Stimulated activated CD4-positive, alpha-beta T cell treated with anti-CD3 and anti-CD28 coated beads, Interleukin-4, amount 100 ng/mL, for 24 hours (primary cell): Measurements from ENCODE around the gene ADGRG3.
"Not testable (repeated sequence)": the region's sequence is repeated elsewhere in the genome, so short reads cannot be mapped to it uniquely, and the experiment has no call there.

Source experiments
- DNase-seq: peaks from one replicate; pipeline ENCODE4 v3.0.0-alpha.2; 2020

Gene ADGRG3

GRCh38 chr16:57722210-57722499, 54.0 kb downstream of the ADGRG3 start:
- DNase-seq = no peak

- DNase-seq = no peak
These were observed 54.5 kb downstream of the ADGRG3 start for GRCh38 chr16:57722651-57723050.

DNA sequence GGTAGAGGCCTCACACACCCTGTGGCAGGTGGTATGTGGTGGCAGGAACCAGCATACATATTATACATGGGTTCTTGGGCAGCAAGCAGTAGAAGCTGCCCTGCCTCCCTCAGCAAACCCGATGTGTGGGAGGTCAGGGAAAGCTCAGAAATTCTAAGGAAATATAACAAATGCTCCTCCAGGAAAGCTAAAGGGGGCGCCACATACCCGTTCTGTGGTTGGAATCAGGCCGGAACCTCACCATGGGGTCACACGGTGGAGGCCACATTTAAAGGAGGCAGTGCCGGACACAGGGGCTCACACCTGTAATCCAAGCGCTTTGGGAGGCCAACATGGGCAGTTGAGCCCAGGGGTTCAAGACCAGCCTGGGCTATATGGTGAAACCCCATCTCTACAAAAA, 55.1 kb downstream of the ADGRG3 start:
- no peak for DNase-seq

DNA sequence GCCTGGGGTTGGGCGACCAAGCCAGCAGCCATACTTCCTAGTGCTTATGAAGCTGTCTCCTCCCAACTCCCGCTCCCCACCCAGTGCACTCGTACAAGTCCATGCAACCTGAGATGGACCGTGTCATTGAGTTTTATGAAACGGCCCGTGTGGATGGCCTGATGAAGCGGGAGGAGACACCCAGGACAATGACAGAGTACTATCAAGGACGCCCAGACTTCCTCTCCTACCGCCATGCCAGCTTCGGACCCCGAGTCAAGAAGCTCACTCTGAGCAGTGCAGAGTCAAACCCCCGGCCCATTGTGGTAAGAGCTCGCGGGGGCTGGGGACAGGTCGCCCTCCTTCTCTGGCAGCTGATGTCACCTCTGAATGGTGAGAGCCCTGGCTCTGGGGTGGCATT, 56.4 kb downstream of the ADGRG3 start:
- DNase-seq = no peak

- DNase-seq = no peak
These were observed 57.0 kb downstream of the ADGRG3 start for GRCh38 chr16:57725151-57725550.

GRCh38 chr16:57725554-57725953, 57.4 kb downstream of the ADGRG3 start:
- no peak for DNase-seq

DNA sequence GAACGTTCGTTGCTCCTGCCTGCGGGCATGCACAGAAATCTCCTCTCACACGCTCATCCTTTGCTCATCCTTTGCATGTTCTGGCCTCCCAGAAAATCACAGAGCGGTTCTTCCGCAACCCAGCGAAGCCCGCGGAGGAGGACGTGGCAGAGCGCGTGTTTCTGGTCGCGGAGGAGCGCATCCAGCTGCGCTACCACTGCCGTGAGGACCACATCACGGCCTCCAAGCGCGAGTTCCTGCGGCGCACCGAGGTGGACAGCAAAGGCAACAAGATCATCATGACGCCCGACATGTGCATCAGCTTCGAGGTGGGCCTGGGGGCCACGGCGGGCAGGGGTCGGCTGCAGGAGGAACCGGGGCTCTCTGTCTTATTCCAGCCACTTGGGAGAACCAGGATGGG, 57.9 kb downstream of the ADGRG3 start:
- DNase-seq = no peak

GRCh38 chr16:57726433-57726947, 58.4 kb downstream of the ADGRG3 start:
- no peak for DNase-seq

- DNase-seq = no peak
These were observed 59.5 kb downstream of the ADGRG3 start for GRCh38 chr16:57727610-57728009.

DNA sequence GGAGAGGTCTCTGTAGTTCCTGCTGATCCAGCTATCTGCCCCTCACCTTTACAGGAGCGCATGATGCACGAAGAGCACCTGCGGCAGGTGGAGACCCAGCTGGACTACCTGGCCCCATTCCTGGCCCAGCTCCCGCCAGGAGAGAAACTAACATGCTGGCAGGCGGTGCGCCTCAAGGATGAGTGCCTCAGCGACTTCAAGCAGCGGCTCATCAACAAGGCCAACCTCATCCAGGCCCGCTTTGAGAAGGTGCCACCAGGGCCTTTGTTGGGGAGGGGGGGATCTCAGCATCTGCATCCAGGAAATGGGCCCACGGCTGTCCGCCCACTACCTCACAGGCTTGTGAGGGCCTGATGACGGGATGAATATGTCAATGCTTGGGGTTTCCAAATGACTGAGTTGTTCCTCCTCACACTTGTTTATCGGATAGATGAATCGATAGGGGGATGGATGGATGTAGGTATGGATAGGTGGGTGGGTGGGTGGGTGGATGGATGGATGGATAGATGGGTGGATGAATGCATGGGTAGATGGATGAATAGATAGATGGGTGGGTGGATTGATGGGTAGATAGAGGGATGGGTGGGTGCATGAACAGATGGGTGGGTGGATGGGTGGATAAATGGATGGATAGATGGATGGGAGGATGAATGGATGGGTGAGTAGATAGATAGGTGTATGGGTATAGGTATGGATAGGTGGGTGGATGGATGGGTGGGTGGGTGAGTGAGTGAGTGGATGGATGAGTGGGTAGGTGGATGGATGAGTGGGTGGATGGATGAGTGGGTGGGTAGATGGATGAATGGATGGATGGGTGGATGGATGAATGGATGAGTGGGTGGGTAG, 60.5 kb downstream of the ADGRG3 start:
- no peak for DNase-seq

GRCh38 chr16:57729182-57729484, 61.0 kb downstream of the ADGRG3 start:
- DNase-seq = no peak

DNA sequence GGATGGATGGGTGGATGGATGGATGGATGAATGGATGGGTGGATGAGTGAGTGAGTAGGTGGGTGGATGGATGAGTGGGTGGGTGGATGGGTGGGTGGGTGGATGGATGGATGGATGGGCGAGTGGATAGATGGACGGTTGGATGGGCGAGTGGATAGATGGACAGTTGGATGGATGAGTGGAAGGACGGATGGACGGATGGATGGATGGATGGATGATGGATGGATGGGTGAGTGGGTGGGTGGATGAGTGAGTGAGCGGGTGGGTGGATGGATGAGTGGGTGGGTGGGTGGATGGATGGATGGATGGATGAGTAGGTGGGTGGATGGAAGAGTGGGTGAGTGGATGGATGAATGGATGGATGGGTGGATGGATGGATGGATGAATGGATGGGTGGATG, 61.7 kb downstream of the ADGRG3 start:
- DNase-seq = not testable (repeated sequence)

GRCh38 chr16:57730771-57731730, 62.9 kb downstream of the ADGRG3 start:
- DNase-seq = no peak

DNA sequence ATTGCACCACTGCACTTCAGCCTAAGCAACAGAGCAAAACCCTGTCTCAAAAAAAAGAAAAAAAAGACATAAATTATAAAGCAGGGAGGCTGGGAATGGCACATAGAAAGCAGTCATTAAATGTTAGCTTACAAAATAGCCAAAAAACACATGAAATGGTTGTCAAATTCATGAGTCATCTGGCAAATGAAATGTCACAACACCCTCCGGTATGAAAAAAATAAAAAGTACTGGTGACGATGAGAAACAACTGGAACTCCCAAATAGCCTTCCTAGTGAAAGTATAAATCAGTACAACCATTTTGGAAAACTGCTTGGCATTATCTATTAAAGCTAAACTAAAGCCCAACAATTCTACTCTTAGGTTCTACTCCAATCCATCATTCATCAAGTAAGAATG, 63.9 kb downstream of the ADGRG3 start:
- no peak for DNase-seq

GRCh38 chr16:57732714-57733113, 64.6 kb downstream of the ADGRG3 start:
- no peak for DNase-seq

GRCh38 chr16:57734308-57734924, 66.3 kb downstream of the ADGRG3 start:
- DNase-seq = no peak

- DNase-seq = peak; percentile 99
These were observed 67.0 kb downstream of the ADGRG3 start for GRCh38 chr16:57734925-57735754.

DNA sequence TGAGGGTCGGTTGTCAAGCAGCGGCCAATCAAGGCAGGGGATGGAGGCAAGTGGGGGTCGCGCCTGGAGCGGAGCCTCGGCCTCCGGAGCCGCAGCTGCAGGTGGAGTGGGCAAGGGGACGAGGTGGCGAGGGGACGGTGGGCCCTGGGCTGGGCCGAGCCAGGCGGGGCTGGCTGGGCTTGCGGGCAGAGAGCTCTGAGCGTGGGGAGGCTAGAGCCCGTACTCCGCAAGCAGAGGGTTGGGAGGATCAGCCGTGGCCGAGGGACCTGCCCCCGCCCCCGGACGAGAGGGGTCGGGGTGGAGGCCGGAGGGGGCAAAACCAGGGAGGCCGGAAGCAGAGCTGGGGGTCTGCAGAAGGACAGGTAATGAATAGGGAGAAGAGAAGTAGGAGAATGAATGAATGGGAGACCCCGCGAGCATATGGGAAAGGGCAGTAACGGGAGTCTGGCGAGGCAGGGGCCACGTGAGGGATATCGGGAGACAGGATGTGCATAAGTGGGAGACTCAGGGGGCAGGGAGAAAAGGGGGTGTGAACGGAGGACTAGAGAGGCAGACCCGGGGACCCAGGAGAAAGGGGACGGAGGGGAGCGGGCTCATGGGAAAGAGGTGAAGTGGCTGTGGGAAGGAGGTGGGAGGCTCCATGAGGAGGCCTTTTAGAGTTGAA, 67.8 kb downstream of the ADGRG3 start, which contains the start of gene KATNB1:
TSS of gene KATNB1 (plus strand) at position 16 of the 664 bp plus-strand sequence. CDS start 1,474 bp downstream, outside the sequence.
- no peak for DNase-seq

DNA sequence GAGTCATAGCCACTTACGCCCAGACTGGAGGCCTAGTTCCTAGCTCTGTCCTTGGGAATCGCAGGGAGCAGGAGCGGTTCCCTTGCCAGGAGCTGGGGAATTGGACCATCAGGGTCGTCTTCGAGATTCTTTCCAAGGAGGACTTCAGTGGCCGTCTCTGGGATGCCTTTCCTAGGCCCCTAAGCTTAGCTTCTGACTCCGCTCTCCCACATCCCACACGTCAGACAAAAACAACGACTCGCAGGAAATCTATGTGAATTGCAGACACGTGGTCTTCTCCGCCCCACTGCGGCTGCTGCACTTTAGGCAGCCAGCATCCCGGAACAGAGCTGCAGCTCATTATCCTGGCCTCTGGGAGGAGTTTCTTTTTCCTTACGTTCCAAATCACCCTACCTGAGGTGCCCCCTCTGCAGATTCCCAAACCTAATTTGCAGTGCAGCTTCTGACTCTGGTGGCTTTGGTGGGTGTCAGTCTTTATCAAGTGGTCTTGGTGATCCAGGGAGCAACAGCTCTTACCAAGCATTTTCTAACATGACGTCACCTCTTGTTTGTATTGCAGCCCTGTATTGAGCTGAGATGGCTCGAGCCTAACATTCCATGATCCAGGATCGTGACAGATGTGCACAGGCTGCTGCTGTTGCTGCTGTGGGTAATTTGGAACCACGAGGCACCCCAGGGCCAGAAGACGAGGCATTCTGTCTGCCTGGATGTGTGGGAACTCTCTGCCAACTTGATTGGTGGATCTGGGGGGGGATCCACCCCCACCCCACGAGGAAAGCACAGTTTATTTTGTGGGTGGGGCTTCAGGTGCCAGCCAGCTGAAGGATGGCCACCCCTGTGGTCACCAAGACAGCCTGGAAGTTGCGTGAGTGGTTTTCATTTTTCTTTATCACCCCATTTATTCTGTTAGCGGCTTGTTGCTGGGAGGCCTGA, 68.6 kb downstream of the ADGRG3 start:
- peak; percentile 48 for DNase-seq

GRCh38 chr16:57738844-57739243, 70.7 kb downstream of the ADGRG3 start:
- DNase-seq = no peak
